ENCODE data around the gene TEKT1. TPM values are rescaled to one million over a fixed set of nuclear protein-coding genes. Genes with fewer than 3 reads are reported as not detected.
"Not testable (repeated sequence)": the region's sequence is repeated elsewhere in the genome, so short reads cannot be mapped to it uniquely, and the experiment has no call there.

Gene TEKT1
- polyA plus RNA-seq, 1 experiment: not detected

- ChIA-PET CTCF (interaction anchor here (0.6 to 1.4 kb wide), 3 partner anchors 63 to 147 kb away, joined by 3 to 4 read pairs (median 4); no protein-coding TSS in a partner anchor), POLR2A (no interaction called here)
- DNase-seq (ENCODE audit: low read depth, low spot score): no peak
- peaks cover 19% of the 10 kb centered on the region for H3K9me3 ChIP-seq (ENCODE audit: control insufficient read depth, insufficient read depth, low read length)
- no peak overlapping the region for H3K4me3 ChIP-seq (ENCODE audit: low read depth, low read length)
- no peak for TF ChIP-seq CTCF (IDR thresholded peaks at IDR 0.05; ENCODE audit: low read depth, low read length)
- no peak overlapping the region for H3K27ac ChIP-seq (ENCODE audit: low read depth, low read length)
- H3K27me3 ChIP-seq (ENCODE audit: control insufficient read depth, insufficient read depth, low read length): peaks cover 36% of the 10 kb centered on the region
These were observed 52.1 kb downstream of the TEKT1 start for GRCh38 chr17:6779411-6779810.

- H3K27ac ChIP-seq (ENCODE audit: low read depth, low read length): no peak within 1 kb of the TSS
- no peak for DNase-seq (ENCODE audit: low read depth, low spot score)
- ChIA-PET CTCF (interaction anchor here (0.6 kb wide), 1 partner anchor 134 kb away, joined by 3 read pairs; no protein-coding TSS in a partner anchor), POLR2A (no interaction called here)
- H3K4me3 ChIP-seq (ENCODE audit: low read depth, low read length): no peak within 1 kb of the TSS; the same call in 1 of the 2 replicates
- peaks cover 35% of the 10 kb centered on the region for H3K27me3 ChIP-seq (ENCODE audit: control insufficient read depth, insufficient read depth, low read length)
- peaks cover 19% of the 10 kb centered on the region for H3K9me3 ChIP-seq (ENCODE audit: control insufficient read depth, insufficient read depth, low read length)
- no peak for TF ChIP-seq CTCF (IDR thresholded peaks at IDR 0.05; ENCODE audit: low read depth, low read length)
These were observed 55.6 kb downstream of the TEKT1 start, which contains the start of gene FBXO39 for GRCh38 chr17:6775871-6776405. FBXO39 (plus strand) TSS chr17:6776215; CDS start chr17:6779869, 3,654 bp downstream.

- H3K4me3 ChIP-seq (ENCODE audit: low read depth, low read length); CTCF ChIA-PET; DNase-seq (ENCODE audit: low read depth, low spot score); H3K27ac ChIP-seq (ENCODE audit: low read depth, low read length); POLR2A ChIA-PET: not testable (repeated sequence)
- Histone ChIP-seq H3K27me3 (ENCODE audit: control insufficient read depth, insufficient read depth, low read length) (peaks cover 30% of the 10 kb centered on the region), H3K9me3 (ENCODE audit: control insufficient read depth, insufficient read depth, low read length) (peaks cover 19% of the 10 kb centered on the region)
These were observed 56.6 kb downstream of the TEKT1 start for GRCh38 chr17:6774906-6775305.

- ChIA-PET POLR2A (interaction anchor here (0.5 kb wide), 1 partner anchor 1242 kb away, joined by 3 read pairs; no protein-coding TSS in a partner anchor), CTCF (interaction anchor here (0.9 to 1.0 kb wide), 2 partner anchors 16 to 71 kb away, joined by 3 read pairs; no protein-coding TSS in a partner anchor)
- H3K27me3 ChIP-seq (ENCODE audit: control insufficient read depth, insufficient read depth, low read length): peaks cover 14% of the 10 kb centered on the region
- DNase-seq (ENCODE audit: low read depth, low spot score): no peak
- no peak overlapping the region for H3K4me3 ChIP-seq (ENCODE audit: low read depth, low read length)
- H3K27ac ChIP-seq (ENCODE audit: low read depth, low read length): no peak overlapping the region
- peaks cover 20% of the 10 kb centered on the region for H3K9me3 ChIP-seq (ENCODE audit: control insufficient read depth, insufficient read depth, low read length)
- no peak for TF ChIP-seq CTCF (IDR thresholded peaks at IDR 0.05; ENCODE audit: low read depth, low read length)
These were observed 59.5 kb downstream of the TEKT1 start for GRCh38 chr17:6772016-6772415.

GRCh38 chr17:6768447-6768846 lies 63.1 kb downstream of the TEKT1 start:
- H3K9me3 ChIP-seq (ENCODE audit: control insufficient read depth, insufficient read depth, low read length): peaks cover 5% of the 10 kb centered on the region
- no peaks in the 10 kb centered on the region for H3K27me3 ChIP-seq (ENCODE audit: control insufficient read depth, insufficient read depth, low read length)
- TF ChIP-seq CTCF (IDR thresholded peaks at IDR 0.05; ENCODE audit: low read depth, low read length): no peak
- ChIA-PET CTCF (interaction anchor here (1.1 kb wide), 1 partner anchor 75 kb away, joined by 3 read pairs; no protein-coding TSS in a partner anchor), POLR2A (no interaction called here)
- no peak for DNase-seq (ENCODE audit: low read depth, low spot score)
- no peak overlapping the region for H3K27ac ChIP-seq (ENCODE audit: low read depth, low read length)
- no peak overlapping the region for H3K4me3 ChIP-seq (ENCODE audit: low read depth, low read length)

Measured in AG04450 (cell line).